ENCODE measurements around the gene YARS1. TPM values are rescaled to one million over a fixed set of nuclear protein-coding genes. Genes with fewer than 3 reads are reported as not detected.

Gene YARS1
- total RNA-seq, 1 experiment from 2014 or later: 194 TPM

- H2BK15ac ChIP-seq (ENCODE audit: low read depth, low read length): no peak overlapping the region
- H4K91ac ChIP-seq (ENCODE audit: insufficient read length, low read depth, low read length): peak overlapping the region; percentile 10
- no peak overlapping the region for H3K56ac ChIP-seq (ENCODE audit: insufficient read length, low read depth, low read length)
- no peak overlapping the region for H2AK5ac ChIP-seq (ENCODE audit: insufficient read length, low read length)
- H3K36me3 Mint-ChIP-seq (ENCODE audit: insufficient read depth in 1 of 3, low read depth in 3 of 3): peaks cover 27 to 37% (median 28%) of the 10 kb centered on the region in 3 experiments; a peak in 6 of 7 replicates
- no peak overlapping the region for H3K23ac ChIP-seq (ENCODE audit: insufficient read length, low read depth, low read length)
- H2BK20ac ChIP-seq (ENCODE audit: low read depth, low read length, poor library complexity, severe bottlenecking): no peak overlapping the region
- H4K5ac ChIP-seq (ENCODE audit: insufficient read length, low read depth, low read length): no peak overlapping the region
- H3K4me1 ChIP-seq (ENCODE audit: insufficient read depth, low read length): peaks cover 2% of the 10 kb centered on the region; the same call in 1 of the 2 replicates
- H3K14ac ChIP-seq (ENCODE audit: insufficient read depth, low read length): peak overlapping the region; percentile 93
- peaks cover 39 to 55% of the 10 kb centered on the region in 2 experiments for H3K4me1 Mint-ChIP-seq
- H3K79me1 ChIP-seq (ENCODE audit: insufficient read depth, low read depth, low read length, poor library complexity, severe bottlenecking): peaks cover 2% of the 10 kb centered on the region
- H2BK5ac ChIP-seq (ENCODE audit: insufficient read length, low read length): no peak overlapping the region
- H2BK12ac ChIP-seq (ENCODE audit: insufficient read length, low read depth, low read length): no peak overlapping the region
- H3K9ac ChIP-seq (ENCODE audit: extremely low read depth, insufficient read length, low read length): peak overlapping the region; percentile 96
- H3K23me2 ChIP-seq (ENCODE audit: insufficient read length, low read depth, low read length, poor library complexity, severe bottlenecking): peaks cover 8% of the 10 kb centered on the region
- no peak overlapping the region for H3T11ph ChIP-seq (ENCODE audit: low read length)
- peak overlapping the region; percentile 78 for H3K18ac ChIP-seq (ENCODE audit: insufficient read length, low read depth, low read length)
- peaks cover 45% of the 10 kb centered on the region; the same call in 1 of the 2 replicates for H3K79me2 ChIP-seq (ENCODE audit: insufficient read depth, low read length)
- no peaks in the 10 kb centered on the region for H3K27me3 Mint-ChIP-seq (ENCODE audit: low read depth)
- H3K27ac ChIP-seq (ENCODE audit: insufficient read length, low read depth, low read length): no peak overlapping the region
- no peak for DNase-seq
- H3K4ac ChIP-seq (ENCODE audit: low read depth, low read length): peak overlapping the region; percentile 6; the same call in 1 of the 2 replicates
- WGBS (ENCODE audit: extremely low coverage, insufficient read length, low lambda C conversion rate): no CpG with 5 or more reads among the region's 15 CpGs
- no peak overlapping the region for H4K8ac ChIP-seq (replicated peaks; ENCODE audit: insufficient read length, low read depth, low read length)
- no peak overlapping the region for H2AFZ ChIP-seq (ENCODE audit: low read length)
- peak overlapping the region; percentile 92 for H3K4me2 ChIP-seq (ENCODE audit: insufficient read depth, insufficient read length, low read length)
- H2BK120ac ChIP-seq (ENCODE audit: low read depth, low read length, poor library complexity, severe bottlenecking): peak overlapping the region; percentile 41
- H4K20me1 ChIP-seq (ENCODE audit: control insufficient read depth, insufficient read depth, insufficient read length): no peaks in the 10 kb centered on the region
- H3K9me3 ChIP-seq (ENCODE audit: control insufficient read depth, low read depth, low read length): no peaks in the 10 kb centered on the region
- peak overlapping the region; percentile 87 to 94 for H3K4me3 Mint-ChIP-seq
- H3K9me3 Mint-ChIP-seq: no peaks in the 10 kb centered on the region
- H3K27ac Mint-ChIP-seq: peak overlapping the region; percentile 97 to 99 (median 98)
- no peaks in the 10 kb centered on the region for H3K27me3 ChIP-seq (ENCODE audit: insufficient read depth, low read length)
- TF ChIP-seq CTCF (conservative IDR thresholded peaks at IDR 0.05): no peak
Observed at GRCh38 chr1:32816676-32817158, 441 bp downstream of the YARS1 start.
